GM18511 (cell line): ENCODE data around the gene TRIM24.
"Not testable (repeated sequence)": the region's sequence is repeated elsewhere in the genome, so short reads cannot be mapped to it uniquely, and the experiment has no call there.

Experiments
- ATAC-seq: cut with Tn5 transposase; IDR thresholded peaks from one replicate; pipeline ENCODE4 v1.9.1; 2021; ENCODE audit warnings: mild to moderate bottlenecking, moderate library complexity; ENCODE audit not compliant: unreplicated experiment

Gene TRIM24

GRCh38 chr7:138460176-138460648 lies at the start of gene TRIM24:
TSS of gene TRIM24 (plus strand) at chr7:138460259. CDS start at chr7:138460549, 290 bp downstream.
- peak; percentile 76 for ATAC-seq

GRCh38 chr7:138412077-138412476 lies 48.0 kb upstream of the TRIM24 start:
- ATAC-seq = not testable (repeated sequence)

GRCh38 chr7:138412921-138413320 lies 47.1 kb upstream of the TRIM24 start:
- ATAC-seq = not testable (repeated sequence)

- no peak for ATAC-seq
These were observed 42.9 kb upstream of the TRIM24 start for GRCh38 chr7:138417078-138417700.

GRCh38 chr7:138417764-138418163 lies 42.3 kb upstream of the TRIM24 start:
- no peak for ATAC-seq

GRCh38 chr7:138418403-138418802 lies 41.7 kb upstream of the TRIM24 start:
- ATAC-seq = not testable (repeated sequence)

- ATAC-seq = no peak
These were observed 35.0 kb upstream of the TRIM24 start for GRCh38 chr7:138425026-138425425.

GRCh38 chr7:138429577-138430250 lies 30.3 kb upstream of the TRIM24 start:
- ATAC-seq = no peak

- no peak for ATAC-seq
These were observed 28.5 kb upstream of the TRIM24 start for GRCh38 chr7:138431517-138431916.

- no peak for ATAC-seq
These were observed 26.2 kb upstream of the TRIM24 start for GRCh38 chr7:138433583-138434443.

- ATAC-seq = no peak
These were observed 25.5 kb upstream of the TRIM24 start for GRCh38 chr7:138434597-138435019.

- ATAC-seq = no peak
These were observed 24.7 kb upstream of the TRIM24 start for GRCh38 chr7:138435231-138435919.

GRCh38 chr7:138436388-138436787 lies 23.7 kb upstream of the TRIM24 start:
- ATAC-seq = no peak

GRCh38 chr7:138440460-138440859 lies 19.6 kb upstream of the TRIM24 start:
- no peak for ATAC-seq

GRCh38 chr7:138442822-138443221 lies 17.2 kb upstream of the TRIM24 start:
- no peak for ATAC-seq

GRCh38 chr7:138449580-138449979 lies 10.5 kb upstream of the TRIM24 start:
- ATAC-seq = no peak

GRCh38 chr7:138455609-138456008 lies 4.5 kb upstream of the TRIM24 start:
- ATAC-seq = no peak

- no peak for ATAC-seq
These were observed 3.8 kb upstream of the TRIM24 start for GRCh38 chr7:138456220-138456619.

- ATAC-seq = no peak
These were observed 1.3 kb upstream of the TRIM24 start for GRCh38 chr7:138458576-138459412.
